HUES64 (cell line): Measurements from ENCODE around the gene GAREM2. TPM values are rescaled to one million over a fixed set of nuclear protein-coding genes. Genes with fewer than 3 reads are reported as not detected.
A peak's percentile ranks its signal among the peaks of the same experiment; 100 is the strongest.

Source experiments
- H3K27ac ChIP-seq: 2 replicates; pipeline ENCODE4 v1.7.0; 2013; ENCODE audit warnings: low read depth, low read length, inconsistent platforms
- H3K27me3 ChIP-seq: 2 replicates; pipeline ENCODE4 v1.6.1; 2013; ENCODE audit warnings: mild to moderate bottlenecking, low read length; ENCODE audit not compliant: insufficient read depth
- H3K36me3 ChIP-seq: 2 replicates; pipeline ENCODE4 v1.6.1; 2013; ENCODE audit warnings: mild to moderate bottlenecking, low read length; ENCODE audit not compliant: insufficient read depth
- H3K4me1 ChIP-seq: 2 replicates; pipeline ENCODE4 v1.6.1; 2013; ENCODE audit warnings: mild to moderate bottlenecking, low read length, moderate library complexity; ENCODE audit not compliant: insufficient read depth
- H3K4me3 ChIP-seq: 2 replicates; pipeline ENCODE4 v1.5.1; 2013; ENCODE audit warnings: mild to moderate bottlenecking, low read length, moderate library complexity
- H3K9ac ChIP-seq: 2 replicates; pipeline ENCODE4 v1.6.1; 2013; ENCODE audit warnings: mild to moderate bottlenecking, low read depth, low read length
- H3K9me3 ChIP-seq: 2 replicates; pipeline ENCODE4 v1.6.1; 2013; ENCODE audit warnings: low read depth, low read length; ENCODE audit not compliant: insufficient read depth
- WGBS: fragments of 150-250, 120-280 bp; methylation state at CpG from one replicate; pipeline ENCODE4 v1.1.7; 2013; ENCODE audit warnings: missing lambda C conversion rate; 5-methylcytosine and 5-hydroxymethylcytosine counted together
- polyA plus RNA-seq, 2 experiments: library from polyadenylated mRNA; stranded (reverse); fragments of 50-300 nt; gene quantifications; one replicate each; pipeline ENCODE4 v1.2.3, GENCODE V29; 2013

Gene GAREM2
- 11.9 TPM for polyA plus RNA-seq (2013, experiment 1 of 2)
- polyA plus RNA-seq (2013, experiment 2 of 2): 12.9 TPM

DNA sequence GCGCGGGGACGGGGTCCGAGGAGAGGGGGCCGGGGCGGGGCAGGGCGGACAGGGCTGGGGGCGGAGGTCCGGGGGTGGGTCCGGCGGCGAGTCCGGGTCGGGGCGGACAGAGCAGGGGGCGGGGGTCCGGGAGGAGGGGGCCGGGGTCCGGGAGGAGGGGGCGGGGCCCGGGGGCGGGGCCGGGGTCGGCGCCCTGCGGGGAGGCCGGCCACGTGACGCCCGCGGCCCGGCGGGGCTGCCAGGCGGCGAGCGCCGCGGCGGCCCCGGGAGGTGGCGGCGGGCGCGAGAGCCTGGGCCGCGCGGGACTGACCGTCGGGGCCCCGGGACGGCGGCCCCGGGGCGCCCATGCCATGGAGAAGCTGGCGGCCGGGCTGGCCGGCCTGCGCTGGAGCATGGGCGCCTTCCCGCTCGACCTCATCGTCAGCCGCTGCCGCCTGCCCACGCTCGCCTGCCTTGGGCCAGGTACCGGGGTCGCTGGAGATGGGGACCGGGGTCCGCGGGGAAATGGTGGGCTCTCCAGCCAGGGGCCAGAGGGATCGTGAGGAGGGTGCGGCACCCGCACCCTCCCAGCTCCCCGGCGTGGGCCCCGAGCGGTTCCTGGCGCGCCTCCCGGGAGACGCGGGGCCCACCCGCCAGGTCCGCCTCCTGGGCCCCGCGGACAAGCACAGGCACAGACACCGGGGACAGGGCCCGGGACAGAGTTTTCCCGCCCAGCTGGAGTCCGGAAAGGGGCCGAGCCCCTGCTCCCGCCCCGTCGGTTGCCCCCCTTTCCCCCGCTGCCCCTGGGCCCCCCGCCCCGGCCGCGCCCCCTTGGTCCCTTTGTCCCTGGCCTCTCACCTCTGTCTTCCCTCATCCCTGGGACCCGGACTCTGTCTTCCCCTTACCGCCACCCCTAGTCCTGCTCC, at the start of gene GAREM2:
Gene GAREM2 (plus strand): TSS at position 218 of the 905 bp plus-strand sequence. CDS start 133 bp downstream, at position 351.
- Histone ChIP-seq H3K9me3 (no peaks in the 10 kb centered on the region), H3K4me1 (peaks cover 7% of the 10 kb centered on the region; the same call in 1 of the 2 replicates), H3K27me3 (peaks cover 17% of the 10 kb centered on the region), H3K4me3 (peak within 1 kb of the TSS; percentile 74), H3K27ac (no peak within 1 kb of the TSS), H3K36me3 (0 out of 2 replicates have a peak, but pooled peaks cover 7% of the 10 kb centered on the region), H3K9ac (peak within 1 kb of the TSS; percentile 73)
- under 1% methylated on average over 81 of the region's 102 CpGs for WGBS

DNA sequence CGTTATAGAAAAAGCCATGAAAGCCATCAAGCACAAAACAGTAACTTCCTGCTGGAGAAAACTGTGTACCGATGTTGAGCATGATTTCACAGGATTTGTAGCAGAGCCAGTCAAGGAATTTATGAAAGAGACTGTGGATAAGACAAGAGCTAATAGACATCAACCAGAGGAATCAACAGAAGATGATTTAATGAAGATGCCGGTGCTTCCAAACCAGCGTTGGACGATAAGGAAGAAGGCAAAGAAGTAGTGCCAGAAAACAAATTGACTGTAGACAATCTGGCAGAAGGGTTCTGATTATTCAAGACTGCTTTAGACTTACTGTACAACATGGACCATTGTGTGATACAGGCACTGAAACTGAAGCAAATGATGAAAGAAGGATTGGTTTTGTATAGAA, 49.5 kb upstream of the GAREM2 start:
- 95% methylated on average over 5 of the region's 5 CpGs for WGBS
- Histone ChIP-seq H3K4me3 (no peak overlapping the region), H3K27ac (no peak overlapping the region), H3K9me3 (no peaks in the 10 kb centered on the region), H3K9ac (no peak overlapping the region), H3K36me3 (peaks cover 30% of the 10 kb centered on the region), H3K4me1 (peaks cover 10% of the 10 kb centered on the region; the same call in 1 of the 2 replicates), H3K27me3 (no peaks in the 10 kb centered on the region)

DNA sequence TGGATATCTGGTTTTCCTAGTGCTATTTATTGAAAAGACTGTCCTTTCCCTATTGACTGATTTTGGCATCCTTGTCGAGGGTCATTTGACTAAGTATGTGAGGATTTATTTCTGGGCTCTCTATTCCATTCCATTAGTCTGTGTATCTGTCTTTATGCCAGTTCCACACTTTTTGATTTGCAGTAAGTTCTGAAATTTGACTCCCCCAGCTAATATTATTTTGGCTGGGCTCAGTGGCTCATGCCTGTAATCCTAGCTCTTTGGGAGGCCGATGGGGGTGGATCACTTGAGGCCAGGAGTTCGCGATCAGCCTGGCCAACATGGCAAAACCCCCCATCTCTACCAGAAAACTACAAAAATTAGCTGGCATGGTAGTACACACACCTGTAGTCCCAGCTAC, 46.8 kb upstream of the GAREM2 start:
- H3K4me1 ChIP-seq: peaks cover 10% of the 10 kb centered on the region; the same call in 1 of the 2 replicates
- no peak overlapping the region for H3K27ac ChIP-seq
- no peak overlapping the region for H3K4me3 ChIP-seq
- 96% methylated on average over 3 of the region's 4 CpGs for WGBS
- peaks cover 53% of the 10 kb centered on the region for H3K36me3 ChIP-seq
- no peaks in the 10 kb centered on the region for H3K27me3 ChIP-seq
- no peak overlapping the region for H3K9ac ChIP-seq
- no peaks in the 10 kb centered on the region for H3K9me3 ChIP-seq

DNA sequence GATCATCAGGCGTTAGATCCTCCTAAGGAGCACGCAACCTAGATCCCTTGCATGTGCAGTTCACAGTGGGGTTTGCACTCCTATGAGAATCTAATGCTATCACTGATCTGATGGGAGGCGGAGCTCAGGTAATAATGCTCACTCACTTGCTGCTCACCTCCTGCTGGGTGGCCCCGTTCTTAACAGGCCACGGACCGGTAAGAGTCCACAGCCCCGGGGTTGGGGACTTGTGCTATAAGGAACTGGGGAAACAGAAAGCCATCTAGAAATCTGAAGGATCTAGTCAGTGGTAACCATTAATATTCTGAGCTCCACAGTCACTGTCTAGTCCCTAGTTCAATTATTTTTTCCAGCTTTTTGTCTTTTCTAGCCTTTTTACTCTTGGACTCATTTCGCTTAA, 44.7 kb upstream of the GAREM2 start:
- Histone ChIP-seq H3K27ac (no peak overlapping the region), H3K27me3 (no peaks in the 10 kb centered on the region), H3K9ac (no peak overlapping the region), H3K4me1 (peaks cover 10% of the 10 kb centered on the region; the same call in 1 of the 2 replicates), H3K9me3 (no peaks in the 10 kb centered on the region), H3K36me3 (peaks cover 54% of the 10 kb centered on the region), H3K4me3 (no peak overlapping the region)
- WGBS: 88% methylated on average over 7 of the region's 8 CpGs

DNA sequence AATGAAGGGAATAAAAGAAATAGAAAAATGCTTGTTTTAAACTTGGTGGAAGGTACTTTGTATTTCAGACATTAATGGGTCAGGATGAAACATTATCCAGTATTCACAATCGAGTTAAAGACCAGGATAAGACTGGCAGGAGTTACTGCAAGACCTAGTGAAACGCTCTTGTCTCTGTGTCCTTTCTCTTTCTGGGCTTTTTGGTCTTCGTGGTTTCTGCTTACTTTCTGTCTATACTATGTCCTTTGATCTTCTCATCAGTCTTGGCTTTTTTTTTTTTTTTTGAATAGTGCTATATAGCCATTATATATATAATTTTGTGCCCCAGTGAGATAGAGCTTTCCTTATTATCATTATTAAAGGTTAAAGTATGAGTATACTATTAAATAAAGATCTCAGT, 42.1 kb upstream of the GAREM2 start:
- Histone ChIP-seq H3K27me3 (no peaks in the 10 kb centered on the region), H3K27ac (no peak overlapping the region), H3K36me3 (peaks cover 73% of the 10 kb centered on the region), H3K4me3 (no peak overlapping the region), H3K4me1 (peaks cover 3% of the 10 kb centered on the region; the same call in 1 of the 2 replicates), H3K9ac (no peak overlapping the region), H3K9me3 (no peaks in the 10 kb centered on the region)
- 98% methylated on average over 2 of the region's 3 CpGs for WGBS

DNA sequence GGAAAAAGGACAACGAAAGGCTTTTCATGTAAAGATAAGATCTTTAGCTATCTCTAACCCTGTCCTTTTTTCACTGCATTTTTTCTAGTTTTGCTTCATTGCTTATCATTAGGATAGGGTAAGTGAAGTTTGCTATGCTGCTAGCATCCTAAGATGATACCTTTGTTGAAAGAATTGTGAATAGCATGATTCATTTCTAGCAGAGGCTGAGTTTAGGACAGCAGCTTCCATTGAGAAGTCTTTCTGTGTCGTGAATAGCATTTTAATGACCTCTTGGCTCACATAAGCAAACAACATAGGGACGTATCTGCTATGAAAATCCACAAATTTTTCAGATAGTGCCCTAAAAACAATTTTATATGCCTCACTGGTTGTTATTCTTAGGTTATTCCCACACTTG, 36.4 kb upstream of the GAREM2 start:
- H3K4me1 ChIP-seq: no peaks in the 10 kb centered on the region
- no peaks in the 10 kb centered on the region for H3K27me3 ChIP-seq
- no peak overlapping the region for H3K9ac ChIP-seq
- H3K4me3 ChIP-seq: no peak overlapping the region
- no peak overlapping the region for H3K27ac ChIP-seq
- H3K36me3 ChIP-seq: peaks cover 32% of the 10 kb centered on the region
- H3K9me3 ChIP-seq: no peaks in the 10 kb centered on the region
- WGBS: 95% methylated on average over 3 of the region's 3 CpGs

DNA sequence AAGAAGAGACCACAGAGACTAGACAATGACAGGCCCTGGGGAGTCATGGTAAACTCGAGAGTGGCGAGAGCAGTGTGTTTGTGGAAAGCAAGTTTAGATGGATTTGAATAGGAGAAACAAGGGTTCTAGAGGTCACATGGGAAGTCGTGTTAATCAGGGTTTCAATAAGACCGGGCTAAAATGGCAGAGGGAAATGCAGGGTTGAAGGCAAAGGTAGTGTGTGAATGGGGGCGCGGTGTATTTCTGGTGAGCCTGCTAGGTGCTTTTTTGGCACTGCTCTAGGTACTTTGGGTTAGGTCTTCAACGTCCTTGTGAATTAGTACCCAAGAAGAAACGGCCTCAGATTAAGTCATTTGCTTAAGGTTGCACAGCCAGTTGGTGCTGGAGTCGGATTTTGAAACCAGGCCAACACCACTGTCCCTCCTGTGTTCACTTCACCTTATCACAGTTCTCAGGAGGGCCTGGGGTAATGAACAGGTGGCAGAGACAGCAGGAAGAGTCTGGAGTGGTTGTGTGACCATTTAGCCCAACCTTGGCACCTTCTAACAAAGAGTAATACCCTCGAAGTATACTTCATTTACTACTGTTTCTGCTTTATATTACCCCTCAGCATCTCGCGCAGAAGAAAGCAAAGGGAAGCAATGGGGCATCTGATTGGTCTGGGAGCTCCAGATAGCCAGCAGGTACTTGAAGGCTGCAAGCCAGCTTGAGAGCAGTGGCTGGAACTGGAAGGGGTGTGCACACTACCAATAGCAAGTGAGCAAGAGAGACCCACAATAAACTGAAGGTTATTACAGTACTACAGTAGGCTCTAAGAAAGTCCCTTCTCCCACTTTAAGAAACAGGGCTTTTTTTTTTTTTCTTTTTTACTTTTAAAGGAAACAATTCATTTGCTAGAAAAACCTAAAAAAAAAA, 33.4 kb upstream of the GAREM2 start:
- Histone ChIP-seq H3K36me3 (peaks cover 18% of the 10 kb centered on the region), H3K27me3 (no peaks in the 10 kb centered on the region), H3K9ac (no peak overlapping the region), H3K27ac (no peak overlapping the region), H3K4me1 (no peaks in the 10 kb centered on the region), H3K4me3 (no peak overlapping the region), H3K9me3 (no peaks in the 10 kb centered on the region)
- 87% methylated on average over 12 of the region's 12 CpGs for WGBS

DNA sequence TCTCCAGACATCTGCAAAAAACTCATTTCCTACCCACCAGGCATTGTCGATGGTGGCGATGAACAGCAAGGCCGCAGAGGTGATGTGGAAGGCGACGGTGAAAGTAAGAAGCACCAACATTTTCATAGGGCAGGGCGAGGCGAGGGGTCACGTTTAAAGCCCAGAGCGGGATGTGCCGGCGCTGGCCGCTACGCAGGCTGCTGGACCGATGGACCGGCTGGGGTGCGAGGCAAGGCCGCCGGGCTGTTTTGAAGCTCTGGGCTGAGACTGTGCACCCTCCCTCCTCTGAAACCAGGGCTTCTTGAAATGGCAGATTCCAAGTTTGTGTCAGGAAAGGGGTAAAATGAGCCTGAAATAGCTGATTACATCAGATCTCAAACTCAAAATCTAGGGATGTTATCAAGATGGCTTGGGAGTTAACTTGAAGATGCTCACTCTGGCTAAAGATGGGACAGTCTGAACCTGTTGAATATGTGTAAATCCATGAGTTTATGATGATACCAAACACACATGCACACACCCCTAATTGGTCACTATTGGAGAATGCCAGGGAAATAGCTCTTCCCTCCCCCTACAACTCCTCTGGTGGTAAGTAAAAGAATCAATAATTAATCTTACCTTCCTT, 31.6 kb upstream of the GAREM2 start:
- Histone ChIP-seq H3K4me3 (no peak overlapping the region), H3K9ac (no peak overlapping the region), H3K27me3 (no peaks in the 10 kb centered on the region), H3K27ac (no peak overlapping the region), H3K36me3 (peaks cover 4% of the 10 kb centered on the region; the same call in 1 of the 2 replicates), H3K4me1 (no peaks in the 10 kb centered on the region), H3K9me3 (no peaks in the 10 kb centered on the region)
- WGBS: 94% methylated on average over 18 of the region's 18 CpGs

DNA sequence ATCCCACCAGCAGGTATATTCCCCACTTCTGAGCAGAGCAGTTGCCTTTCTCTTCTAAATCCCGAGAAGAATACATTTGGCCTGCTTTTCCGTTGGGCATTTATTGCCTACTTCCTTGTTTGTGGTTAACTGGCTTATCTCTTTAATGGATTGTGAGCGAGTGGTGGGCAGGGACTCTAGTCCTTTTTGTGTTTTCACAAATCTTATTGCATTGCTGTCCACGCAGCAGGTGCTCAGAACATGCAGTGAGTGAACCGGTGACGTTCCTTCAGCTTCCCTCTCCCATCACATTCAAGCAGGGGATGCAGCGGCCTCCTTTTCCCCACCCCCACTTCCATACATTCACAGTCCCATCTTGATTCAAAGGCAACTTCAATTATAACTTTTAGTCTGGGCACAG, 28.9 kb upstream of the GAREM2 start:
- Histone ChIP-seq H3K4me1 (no peaks in the 10 kb centered on the region), H3K4me3 (no peak overlapping the region), H3K27me3 (no peaks in the 10 kb centered on the region), H3K36me3 (no peaks in the 10 kb centered on the region), H3K9me3 (no peaks in the 10 kb centered on the region), H3K9ac (no peak overlapping the region), H3K27ac (no peak overlapping the region)
- WGBS: 85% methylated on average over 7 of the region's 7 CpGs

DNA sequence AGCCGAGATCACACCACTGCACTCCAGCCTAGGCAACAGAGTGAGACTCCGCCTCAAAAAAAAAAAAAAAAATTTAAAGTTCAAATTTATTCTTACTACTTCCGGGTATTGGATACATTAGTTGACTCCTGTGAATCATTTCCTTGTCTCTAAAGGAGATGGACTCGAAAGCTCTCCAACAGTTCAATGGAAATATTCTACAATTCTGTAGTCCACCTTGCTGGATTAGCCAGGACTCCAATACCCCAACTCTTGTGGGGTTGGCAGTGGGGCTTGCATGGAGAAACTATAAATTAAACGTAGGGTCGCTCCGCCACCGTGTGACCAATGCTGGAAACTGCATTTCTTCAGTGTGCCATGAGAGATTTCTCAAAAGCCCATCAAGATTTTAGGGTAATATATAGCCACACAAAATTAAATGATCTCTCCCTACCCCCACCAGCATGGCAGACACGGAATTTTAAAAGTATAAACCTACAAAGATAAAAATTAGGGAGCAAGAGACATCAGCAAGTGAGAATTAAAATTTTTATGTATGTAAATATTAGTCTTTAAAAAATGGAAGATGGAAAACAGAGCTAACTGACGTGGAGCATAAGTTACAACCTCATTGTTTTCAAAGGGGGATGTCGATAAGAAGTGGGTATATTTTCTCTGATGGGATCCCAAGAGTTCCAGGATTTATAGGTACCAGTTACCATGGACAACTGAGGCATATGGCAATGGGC, 27.8 kb upstream of the GAREM2 start:
- Histone ChIP-seq H3K36me3 (no peaks in the 10 kb centered on the region), H3K9me3 (no peaks in the 10 kb centered on the region), H3K4me1 (no peaks in the 10 kb centered on the region), H3K9ac (no peak overlapping the region), H3K27me3 (no peaks in the 10 kb centered on the region), H3K27ac (no peak overlapping the region), H3K4me3 (no peak overlapping the region)
- WGBS: 42% methylated on average over 10 of the region's 11 CpGs
